Hepatocyte (in vitro differentiated cells): ENCODE measurements around the gene C12orf42.

Source experiments
- EZH2phosphoT487 ChIP-seq: fragments of 200-600 bp; sonication (generic); IDR thresholded peaks from one replicate; pipeline ENCODE4 v1.6.1; 2018; ENCODE audit warnings: antibody characterized with exemption, mild to moderate bottlenecking, low read depth, moderate library complexity; ENCODE audit not compliant: unreplicated experiment, severe bottlenecking
- TF ChIP-seq, protein P1 (sequence below): fragments of 200-600 bp; sonication (generic); IDR thresholded peaks from 2 replicates; pipeline ENCODE4 v1.5.1; 2016; ENCODE audit warnings: antibody characterized with exemption, mild to moderate bottlenecking; ENCODE audit not compliant: poor library complexity

DNA sequence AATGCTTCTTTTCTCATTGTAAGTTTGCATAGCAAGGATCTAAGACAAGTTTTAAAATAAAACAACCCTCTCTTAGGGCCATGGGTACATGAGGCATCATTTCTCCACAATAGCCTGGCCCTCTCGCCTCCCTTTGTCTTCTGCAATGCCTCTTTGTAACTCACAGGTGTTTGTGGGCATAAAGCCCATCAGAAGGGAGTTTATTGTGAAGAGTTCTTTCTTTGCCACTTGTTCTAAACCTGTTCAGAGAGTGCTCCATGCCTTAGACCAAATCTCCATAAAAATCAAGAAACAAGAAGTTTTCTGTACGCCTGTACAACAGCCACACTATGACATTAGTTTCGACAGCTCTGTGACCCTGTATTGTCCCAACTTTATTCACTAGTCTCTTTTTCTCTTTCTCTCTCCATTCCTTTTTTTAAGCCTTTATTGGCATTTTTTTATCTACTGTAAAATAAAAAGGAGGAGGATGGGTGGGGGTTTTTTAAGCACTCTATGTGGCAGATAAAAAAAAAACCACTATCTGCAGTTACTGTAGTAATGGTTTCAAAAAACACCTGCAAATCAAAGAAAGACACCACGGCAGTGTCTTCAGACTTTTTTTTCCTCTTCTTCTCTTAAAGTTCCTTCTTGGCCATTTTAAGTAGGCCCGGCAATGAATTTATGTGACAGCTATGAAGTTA is 1.6 kb downstream of the C12orf42 start:
- TF ChIP-seq, protein P1, sequence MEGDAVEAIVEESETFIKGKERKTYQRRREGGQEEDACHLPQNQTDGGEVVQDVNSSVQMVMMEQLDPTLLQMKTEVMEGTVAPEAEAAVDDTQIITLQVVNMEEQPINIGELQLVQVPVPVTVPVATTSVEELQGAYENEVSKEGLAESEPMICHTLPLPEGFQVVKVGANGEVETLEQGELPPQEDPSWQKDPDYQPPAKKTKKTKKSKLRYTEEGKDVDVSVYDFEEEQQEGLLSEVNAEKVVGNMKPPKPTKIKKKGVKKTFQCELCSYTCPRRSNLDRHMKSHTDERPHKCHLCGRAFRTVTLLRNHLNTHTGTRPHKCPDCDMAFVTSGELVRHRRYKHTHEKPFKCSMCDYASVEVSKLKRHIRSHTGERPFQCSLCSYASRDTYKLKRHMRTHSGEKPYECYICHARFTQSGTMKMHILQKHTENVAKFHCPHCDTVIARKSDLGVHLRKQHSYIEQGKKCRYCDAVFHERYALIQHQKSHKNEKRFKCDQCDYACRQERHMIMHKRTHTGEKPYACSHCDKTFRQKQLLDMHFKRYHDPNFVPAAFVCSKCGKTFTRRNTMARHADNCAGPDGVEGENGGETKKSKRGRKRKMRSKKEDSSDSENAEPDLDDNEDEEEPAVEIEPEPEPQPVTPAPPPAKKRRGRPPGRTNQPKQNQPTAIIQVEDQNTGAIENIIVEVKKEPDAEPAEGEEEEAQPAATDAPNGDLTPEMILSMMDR: no peak
- no peak for TF ChIP-seq EZH2phosphoT487
